ENCODE results near the gene LANCL2.
"Not testable (repeated sequence)": the region's sequence is repeated elsewhere in the genome, so short reads cannot be mapped to it uniquely, and the experiment has no call there.

The LANCL2 gene

GRCh38 chr7:55365205-55365674, at the start of gene LANCL2:
TSS of gene LANCL2 (plus strand) at chr7:55365337. CDS start at chr7:55366026, 689 bp downstream.
- peak; percentile 76 for DNase-seq

DNA sequence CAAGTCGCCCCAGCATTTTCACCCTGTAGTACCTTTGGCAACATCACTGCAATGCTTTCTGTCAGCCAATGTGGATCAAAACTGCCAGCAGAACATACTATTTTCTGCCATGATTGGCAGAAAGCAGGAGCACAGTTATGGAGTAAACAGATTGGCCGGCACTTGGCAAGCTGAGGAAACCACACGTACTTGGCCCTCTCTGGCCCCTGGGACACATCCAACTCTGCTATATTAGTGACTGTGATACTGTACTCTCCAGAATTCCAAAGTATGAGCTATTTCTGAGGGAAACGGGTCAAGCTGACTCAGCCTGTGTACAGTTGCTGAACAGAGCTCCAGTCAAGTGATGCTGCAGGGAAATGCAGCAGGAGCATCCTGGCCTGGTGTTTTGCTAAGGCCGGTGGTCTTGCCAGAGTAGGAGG, 39.8 kb upstream of the LANCL2 start:
- peak; percentile 11 for DNase-seq

- peak; percentile 38 for DNase-seq
Observed at GRCh38 chr7:55326081-55326835, 38.9 kb upstream of the LANCL2 start.

GRCh38 chr7:55326945-55327626, 38.1 kb upstream of the LANCL2 start:
- DNase-seq, result peak; percentile 4

DNA sequence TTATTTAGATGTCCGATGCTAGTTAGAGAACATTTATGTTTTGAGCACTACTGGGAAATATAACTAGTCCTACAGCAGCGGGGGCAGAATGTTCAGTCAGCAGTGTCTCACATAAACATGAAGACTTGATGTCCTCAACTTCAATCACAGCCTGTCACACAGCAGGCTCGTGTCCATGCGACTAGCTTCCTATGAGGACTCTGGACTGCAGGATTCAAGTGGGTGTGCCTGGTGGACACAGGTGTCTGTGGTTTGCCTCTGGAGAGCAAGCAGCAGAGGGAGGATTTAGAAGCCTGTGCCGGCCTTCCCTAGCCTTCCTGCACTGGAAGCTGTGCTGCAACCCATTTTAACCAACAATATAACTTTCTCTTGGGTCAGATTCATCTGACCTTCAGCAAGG, 30.0 kb upstream of the LANCL2 start:
- no peak for DNase-seq

GRCh38 chr7:55335786-55336185, 29.4 kb upstream of the LANCL2 start:
- no peak for DNase-seq

DNA sequence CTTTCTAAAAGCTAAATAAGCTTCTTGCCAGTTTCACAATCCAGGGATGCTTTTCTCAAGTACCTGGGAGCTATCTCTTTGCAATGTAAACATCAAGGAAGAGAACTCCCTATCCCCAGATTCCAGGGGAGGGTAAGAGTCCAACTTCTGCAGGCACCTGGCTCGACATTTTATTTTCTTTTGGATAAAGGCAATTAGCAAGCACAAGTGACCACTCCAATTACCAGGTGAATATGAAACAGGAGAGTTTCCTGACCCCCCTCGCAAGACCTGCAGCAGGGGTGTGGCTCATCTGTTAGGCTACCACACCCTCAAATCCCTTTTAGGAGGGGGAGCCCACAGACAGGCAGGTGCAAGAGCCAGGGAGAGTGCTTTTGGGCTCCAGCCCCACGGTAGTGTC, 28.6 kb upstream of the LANCL2 start:
- no peak for DNase-seq

- peak; percentile 97 for DNase-seq
Observed at GRCh38 chr7:55339033-55340000, 25.8 kb upstream of the LANCL2 start.

GRCh38 chr7:55342216-55342871, 22.8 kb upstream of the LANCL2 start:
- DNase-seq, result no peak

- no peak for DNase-seq
Observed at GRCh38 chr7:55343002-55343781, 21.9 kb upstream of the LANCL2 start.

GRCh38 chr7:55343860-55344606, 21.1 kb upstream of the LANCL2 start:
- no peak for DNase-seq

DNA sequence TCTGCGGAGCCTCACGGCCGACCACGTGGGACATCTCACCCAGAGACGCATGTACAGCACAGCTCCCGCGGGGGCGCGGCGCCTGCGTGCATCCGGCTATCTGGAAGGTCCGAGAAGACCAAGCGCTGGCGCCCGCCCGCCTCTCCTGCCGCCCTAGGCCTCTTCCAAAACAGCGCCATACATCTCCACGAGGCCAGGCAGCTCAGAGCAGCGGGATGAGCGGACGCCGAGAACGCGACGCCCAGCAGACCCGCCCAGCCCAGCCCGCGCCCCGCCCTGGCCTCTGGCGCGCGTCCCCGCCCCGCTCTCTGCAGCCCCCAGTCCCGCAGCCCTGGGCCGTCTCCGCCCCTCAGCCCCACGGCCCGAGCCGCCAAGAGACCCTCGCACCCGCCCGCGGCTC, 20.3 kb upstream of the LANCL2 start:
- DNase-seq, result no peak

GRCh38 chr7:55345292-55345691, 19.8 kb upstream of the LANCL2 start:
- no peak for DNase-seq

- DNase-seq, result peak; percentile 29
Observed at GRCh38 chr7:55348502-55348901, 16.6 kb upstream of the LANCL2 start.

- DNase-seq, result peak; percentile 10
Observed at GRCh38 chr7:55349121-55349520, 16.0 kb upstream of the LANCL2 start.

DNA sequence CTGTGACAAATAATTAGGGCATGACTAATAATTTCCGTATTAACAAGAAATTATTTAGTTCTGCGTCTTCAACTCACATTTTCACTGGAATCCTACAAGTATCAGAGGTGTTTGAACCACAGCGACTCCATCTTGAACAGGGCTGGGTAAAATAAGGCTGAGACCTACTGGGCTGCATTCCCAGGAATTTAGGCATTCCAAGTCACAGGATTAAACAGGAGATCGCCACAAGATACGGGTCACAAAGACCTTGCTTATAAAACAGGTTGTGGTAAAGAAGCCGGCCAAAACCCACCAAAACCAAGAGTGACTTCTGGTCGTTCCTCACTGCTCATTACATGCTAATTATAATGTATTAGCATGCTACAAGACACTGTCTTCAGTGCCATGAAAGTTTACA, 14.9 kb upstream of the LANCL2 start:
- DNase-seq, result no peak

- no peak for DNase-seq
Observed at GRCh38 chr7:55351263-55351662, 13.9 kb upstream of the LANCL2 start.

- DNase-seq, result not testable (repeated sequence)
Observed at GRCh38 chr7:55352947-55353273, 12.2 kb upstream of the LANCL2 start.

DNA sequence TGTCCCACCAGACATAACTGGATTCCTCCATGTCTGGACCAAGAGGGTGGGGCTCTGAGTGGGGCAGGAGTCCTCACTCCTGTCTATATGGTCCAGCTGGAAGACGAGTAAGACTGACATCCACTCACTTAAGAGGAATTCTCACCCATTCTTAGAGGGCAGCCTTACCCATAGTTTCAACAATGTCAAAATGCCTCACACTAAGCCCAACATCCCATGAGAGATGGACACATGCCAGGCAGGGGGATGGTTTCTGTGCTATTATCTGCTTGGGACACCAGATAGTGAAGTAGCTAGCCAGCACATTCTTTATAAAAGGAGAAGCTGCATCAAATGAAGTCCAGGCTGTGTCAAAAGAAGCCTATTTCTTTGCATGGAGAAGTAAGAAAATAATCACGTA, 4.7 kb upstream of the LANCL2 start:
- DNase-seq, result no peak

- DNase-seq, result no peak
Observed at GRCh38 chr7:55361560-55361959, 3.6 kb upstream of the LANCL2 start.

GRCh38 chr7:55362927-55363326, 2.2 kb upstream of the LANCL2 start:
- DNase-seq, result no peak

Data from NCI-H1694 treated with DMSO at 0.1 percent for 48 hours (cell line).